ENCODE data around the gene MTCL1.

GRCh38 chr18:8826971-8827370 is 121.6 kb downstream of the MTCL1 start:
- TF ChIP-seq SUZ12 (IDR thresholded peaks at IDR 0.05; ENCODE audit: extremely low read depth, insufficient read depth, insufficient read length): no peak
- TF ChIP-seq YY1 (IDR thresholded peaks at IDR 0.05; ENCODE audit: insufficient read depth, insufficient read length): no peak

Measured in NT2/D1 (cell line).